ENCODE results near the gene SIRT7.

The SIRT7 gene

GRCh38 chr17:81961521-81962498 lies 43.8 kb upstream of the SIRT7 start:
- no peak for TF ChIP-seq CTCF (IDR thresholded peaks at IDR 0.05; ENCODE audit: low read depth, low read length)
- DNase-seq (ENCODE audit: extremely low read depth, low read depth) = no peak

DNA sequence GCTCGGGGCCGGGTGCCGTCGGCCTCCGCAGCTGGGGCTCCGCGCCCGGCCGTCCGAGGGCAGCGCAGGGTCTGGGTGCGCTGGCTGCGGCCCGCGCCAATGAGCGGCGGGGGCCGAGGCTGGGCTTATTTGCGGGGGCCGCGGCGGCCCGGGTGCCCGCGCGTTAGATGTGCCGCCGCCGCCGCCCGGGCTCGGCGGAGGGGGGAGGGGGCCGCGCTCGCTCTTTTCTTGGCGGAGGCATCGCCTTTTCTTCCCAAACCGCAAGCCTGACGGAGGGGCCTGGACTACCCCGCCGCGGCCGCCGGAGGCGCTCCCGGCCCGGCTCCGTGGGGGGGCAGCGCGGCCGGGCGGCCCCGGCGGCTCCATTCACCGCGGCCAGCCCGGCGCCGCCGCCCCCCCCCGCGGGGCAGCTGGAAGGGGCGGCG lies 43.1 kb upstream of the SIRT7 start, which contains the start of gene NOTUM:
TSS of gene NOTUM (minus strand) at position 101 of the 425 bp plus-strand sequence. CDS start 278 bp downstream, outside the sequence.
- peak; percentile 12 for TF ChIP-seq CTCF (IDR thresholded peaks at IDR 0.05; ENCODE audit: low read depth, low read length)
- no peak for DNase-seq (ENCODE audit: extremely low read depth, low read depth)

DNA sequence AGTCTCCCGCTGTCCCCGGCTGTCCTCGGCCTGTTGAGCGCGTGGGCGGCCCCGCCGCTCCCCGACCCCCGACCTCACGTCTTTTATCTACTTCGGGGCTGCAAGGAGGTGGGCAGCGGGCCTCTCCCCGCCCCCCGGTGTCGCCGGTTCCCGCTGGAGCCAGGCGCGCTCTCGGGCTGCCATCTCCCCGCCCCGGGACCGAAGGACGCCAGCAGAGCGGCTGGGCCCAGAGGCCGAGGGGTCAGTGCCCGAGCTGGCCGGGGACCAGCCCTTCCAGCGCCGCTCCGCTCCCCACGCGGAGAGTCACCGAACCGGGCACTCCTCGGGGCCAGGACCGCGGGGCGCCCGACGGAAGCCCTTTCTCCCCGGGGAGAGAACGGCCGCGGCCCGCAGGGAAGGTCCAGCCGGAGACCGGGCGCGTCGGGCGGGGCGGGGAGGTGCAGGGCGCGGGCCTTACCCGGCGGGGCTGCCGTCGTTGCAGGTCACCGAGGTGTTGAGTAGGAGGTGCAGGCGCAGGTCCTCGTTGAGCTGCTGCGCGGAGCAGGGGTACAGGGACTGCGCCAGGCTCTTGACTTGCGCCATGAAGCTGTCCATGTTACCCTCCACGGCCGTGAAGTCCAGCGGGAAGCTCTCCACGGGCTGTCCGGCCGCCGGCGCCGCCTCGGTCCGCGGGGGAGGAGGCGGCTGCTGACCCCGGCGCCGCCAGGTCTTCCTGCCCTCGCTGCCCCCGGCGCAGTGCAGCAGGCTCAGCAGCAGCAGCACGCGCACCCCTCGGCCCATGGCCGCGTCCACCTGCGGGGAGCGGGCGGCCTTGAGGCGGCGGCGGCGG lies 42.4 kb upstream of the SIRT7 start:
- TF ChIP-seq CTCF (IDR thresholded peaks at IDR 0.05; ENCODE audit: low read depth, low read length) = no peak
- DNase-seq (ENCODE audit: extremely low read depth, low read depth) = no peak

DNA sequence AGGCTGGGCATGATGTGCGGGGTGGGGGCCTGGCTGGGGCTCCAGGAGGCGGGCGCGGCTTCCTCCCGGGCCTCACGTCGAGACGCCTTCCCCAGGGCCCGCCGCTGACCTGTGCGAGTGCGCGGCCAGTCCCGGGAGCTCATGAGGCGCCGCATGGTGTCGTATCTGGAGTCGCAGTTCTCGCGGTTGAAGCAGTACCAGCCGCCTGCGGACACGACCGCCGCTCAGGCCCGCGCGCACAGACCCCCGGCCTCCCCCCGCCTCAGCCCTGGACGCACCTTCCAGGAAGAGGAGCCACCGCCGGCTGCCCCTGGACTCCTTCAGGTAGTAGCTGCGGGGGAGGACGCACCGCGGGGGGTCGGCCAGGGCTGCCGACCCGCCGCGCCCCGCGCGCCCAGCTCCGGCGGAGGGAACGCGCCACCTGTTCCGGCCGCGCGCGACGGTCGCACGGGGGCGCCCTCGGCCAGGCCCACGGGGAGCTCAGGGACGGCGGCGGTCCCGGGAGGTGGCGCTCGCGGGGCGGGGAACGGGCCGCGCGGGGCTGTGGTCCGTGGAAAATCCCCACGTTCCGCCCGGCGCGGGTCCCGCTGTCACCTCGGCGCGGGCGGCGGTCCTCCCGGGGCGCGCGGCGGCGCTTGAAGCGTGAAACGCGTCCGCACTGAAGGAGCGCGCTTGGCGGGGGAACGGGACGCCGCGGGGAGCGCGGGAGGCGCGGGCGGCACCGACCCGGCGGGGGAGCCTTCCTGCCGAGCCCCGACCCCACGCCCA lies 41.6 kb upstream of the SIRT7 start:
- TF ChIP-seq CTCF (IDR thresholded peaks at IDR 0.05; ENCODE audit: low read depth, low read length) = peak; percentile 47

DNA sequence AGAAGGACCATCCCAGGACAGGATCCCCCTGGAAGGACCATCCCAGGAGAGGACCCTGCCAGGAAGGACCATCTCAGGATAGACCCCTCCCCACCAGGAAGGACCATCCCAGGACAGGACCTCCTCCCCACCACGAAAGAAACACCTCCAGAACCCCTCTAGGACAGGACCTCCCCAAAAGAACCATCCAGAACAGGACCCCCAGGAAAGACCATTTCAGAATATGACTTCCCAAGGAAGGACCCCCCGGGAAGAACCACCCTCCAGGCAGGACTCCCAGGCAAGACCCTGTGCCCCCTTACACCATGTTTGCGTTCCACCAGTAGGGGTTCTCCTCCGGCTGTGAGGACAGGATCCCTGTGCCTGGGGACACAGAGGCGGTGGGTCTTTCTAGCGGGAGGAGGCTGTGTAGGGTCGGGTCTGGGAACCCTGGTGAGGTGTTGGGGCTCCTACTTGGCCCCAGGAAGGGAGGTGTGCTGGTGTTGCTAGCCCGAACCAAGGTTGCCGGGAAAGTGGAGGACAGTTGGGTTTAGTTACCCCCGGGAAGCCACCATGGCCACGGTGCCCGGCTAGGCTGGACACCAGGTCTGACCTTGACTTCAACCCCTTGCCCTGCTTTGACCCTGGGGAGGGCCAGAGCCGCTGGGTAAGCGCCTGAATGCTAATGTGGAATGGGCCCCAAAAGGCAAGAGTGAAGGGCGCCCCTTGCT lies 40.8 kb upstream of the SIRT7 start:
- no peak for DNase-seq (ENCODE audit: extremely low read depth, low read depth)
- TF ChIP-seq CTCF (IDR thresholded peaks at IDR 0.05; ENCODE audit: low read depth, low read length) = no peak

More for the DNA sequence above, 41.6 kb upstream of the SIRT7 start:
- no peak for DNase-seq (ENCODE audit: extremely low read depth, low read depth)

GRCh38 chr17:81957691-81958432 lies 39.9 kb upstream of the SIRT7 start:
- no peak for DNase-seq (ENCODE audit: extremely low read depth, low read depth)
- TF ChIP-seq CTCF (IDR thresholded peaks at IDR 0.05; ENCODE audit: low read depth, low read length) = no peak

All from AG09319 (cell line).